Epithelial cell of alveolus of lung (primary cell): ENCODE data around the gene BTBD9. TPM values are rescaled to one million over a fixed set of nuclear protein-coding genes. Genes with fewer than 3 reads are reported as not detected.

Experiments used
- total RNA-seq: library from RNA; depleted of rRNA; stranded (reverse); fragments of >200 nt; gene quantifications from 2 replicates; pipeline ENCODE4 v1.2.1, GENCODE V29; 2015

Gene BTBD9
- total RNA-seq: 3.3 and 5.6 TPM in 2 replicates

GRCh38 chr6:38639498-38640215 is at the start of gene BTBD9:
TSS of gene BTBD9 (minus strand) at chr6:38639929.

Other genes starting within 250 kb of the BTBD9 start
- gene GLO1, start 63.2 kb upstream of the BTBD9 start, total RNA-seq: 146 and 206 TPM in 2 replicates
- gene DNAH8, start 75.4 kb upstream of the BTBD9 start, total RNA-seq: not detected in 2 replicates